ENCODE measurements around the gene WWC2.

Gene WWC2

GRCh38 chr4:183355405-183355804, 256.3 kb downstream of the WWC2 start:
- no peak for TF ChIP-seq NFIC (IDR thresholded peaks at IDR 0.05)
- TF ChIP-seq, protein P1, sequence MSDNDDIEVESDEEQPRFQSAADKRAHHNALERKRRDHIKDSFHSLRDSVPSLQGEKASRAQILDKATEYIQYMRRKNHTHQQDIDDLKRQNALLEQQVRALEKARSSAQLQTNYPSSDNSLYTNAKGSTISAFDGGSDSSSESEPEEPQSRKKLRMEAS (IDR thresholded peaks at IDR 0.05), result no peak
- no peak for TF ChIP-seq YY1 (IDR thresholded peaks at IDR 0.05; ENCODE audit: low read depth)
- TF ChIP-seq FOXM1 (IDR thresholded peaks at IDR 0.05; ENCODE audit: borderline replicate concordance, low read depth), result no peak
- TF ChIP-seq TEAD4 (IDR thresholded peaks at IDR 0.05), result no peak
- no peak for TF ChIP-seq CREB1 (IDR thresholded peaks at IDR 0.05; ENCODE audit: low read depth)
- no peak for TF ChIP-seq CEBPB (IDR thresholded peaks at IDR 0.05)
- TF ChIP-seq ZBTB7A (IDR thresholded peaks at IDR 0.05; ENCODE audit: low read depth), result no peak

DNA sequence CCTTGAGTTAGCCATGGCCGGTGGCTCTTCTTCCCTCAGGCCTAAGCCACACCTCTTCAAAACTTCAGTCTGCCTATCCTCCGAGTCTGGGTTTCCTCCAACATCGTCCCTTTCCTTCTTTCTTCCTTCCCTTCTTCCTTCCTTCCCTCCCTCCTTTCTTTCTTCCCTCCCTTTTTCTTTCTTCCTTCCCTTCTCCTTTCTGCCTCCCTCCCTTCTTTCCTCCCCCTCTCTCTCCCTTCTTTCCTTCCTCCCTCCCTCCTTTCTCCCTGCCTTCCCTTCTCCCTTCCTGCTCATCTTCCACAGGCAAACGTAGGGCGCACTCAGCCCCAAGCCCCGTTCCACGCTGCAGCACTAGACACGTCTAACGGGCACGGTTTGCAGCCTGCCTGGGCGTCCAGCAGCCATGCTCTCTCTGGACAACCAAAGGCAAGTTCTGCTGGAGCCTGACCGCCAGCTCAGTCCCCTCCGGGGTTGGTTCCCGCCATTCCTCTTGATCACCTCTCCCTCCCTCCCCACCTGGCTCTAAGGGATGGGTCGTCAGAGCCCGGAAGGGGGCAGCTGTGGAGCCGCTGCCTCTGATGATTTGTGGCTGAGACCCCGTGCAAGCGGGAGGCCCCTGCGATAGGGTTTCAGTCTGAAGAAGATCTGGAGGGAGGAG, 257.2 kb downstream of the WWC2 start:
- TF ChIP-seq CREB1 (IDR thresholded peaks at IDR 0.05; ENCODE audit: low read depth), result no peak
- TF ChIP-seq TAF1 (IDR thresholded peaks at IDR 0.05; ENCODE audit: low read depth), result no peak
- no peak for TF ChIP-seq YY1 (IDR thresholded peaks at IDR 0.05; ENCODE audit: low read depth)
- TF ChIP-seq EGR1 (IDR thresholded peaks at IDR 0.05), result no peak
- no peak for TF ChIP-seq EP300 (IDR thresholded peaks at IDR 0.05; ENCODE audit: borderline replicate concordance)
- no peak for TF ChIP-seq ZBTB7A (IDR thresholded peaks at IDR 0.05; ENCODE audit: low read depth)
- TF ChIP-seq RAD21 (IDR thresholded peaks at IDR 0.05; ENCODE audit: low read depth), result no peak
- TF ChIP-seq, protein P2, sequence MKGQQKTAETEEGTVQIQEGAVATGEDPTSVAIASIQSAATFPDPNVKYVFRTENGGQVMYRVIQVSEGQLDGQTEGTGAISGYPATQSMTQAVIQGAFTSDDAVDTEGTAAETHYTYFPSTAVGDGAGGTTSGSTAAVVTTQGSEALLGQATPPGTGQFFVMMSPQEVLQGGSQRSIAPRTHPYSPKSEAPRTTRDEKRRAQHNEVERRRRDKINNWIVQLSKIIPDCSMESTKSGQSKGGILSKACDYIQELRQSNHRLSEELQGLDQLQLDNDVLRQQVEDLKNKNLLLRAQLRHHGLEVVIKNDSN (IDR thresholded peaks at IDR 0.05), result no peak
- TF ChIP-seq, protein P1 (IDR thresholded peaks at IDR 0.05), result no peak
- no peak for TF ChIP-seq NFIC (IDR thresholded peaks at IDR 0.05)

DNA sequence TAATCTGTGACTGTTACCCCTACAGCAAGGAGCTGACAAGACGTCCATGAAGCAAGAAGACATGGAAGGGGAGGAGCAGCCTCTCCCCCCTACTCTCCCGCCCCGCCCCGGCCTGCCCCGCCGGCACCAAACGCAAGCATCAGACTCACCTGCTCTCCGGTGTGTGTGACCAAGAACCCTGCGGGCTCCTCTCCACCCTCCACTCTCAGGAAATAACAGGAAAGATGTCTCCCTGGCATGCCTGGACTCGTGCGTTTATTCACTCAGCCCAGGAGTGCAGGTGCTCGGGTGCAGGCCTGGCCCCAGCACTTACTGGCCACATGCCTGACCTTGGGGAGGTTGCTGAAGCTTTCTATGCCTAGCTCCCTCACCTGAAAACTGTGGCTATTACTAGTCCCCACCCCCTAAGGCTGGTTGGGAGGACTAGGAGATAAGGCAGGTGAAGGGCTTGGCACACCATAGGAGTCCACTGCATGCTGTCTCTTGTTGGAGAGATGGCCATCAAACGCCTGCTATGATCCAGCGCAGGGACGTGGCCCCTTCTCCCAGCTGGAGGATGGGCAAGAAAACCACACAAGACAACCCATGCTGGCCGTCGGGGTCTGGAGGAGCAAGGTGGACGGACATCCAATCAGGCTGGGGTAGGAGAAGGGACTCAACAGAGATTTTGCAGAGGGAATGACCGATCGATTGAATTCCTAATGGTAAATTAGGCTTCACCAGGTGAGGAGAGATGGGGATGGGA, 258.0 kb downstream of the WWC2 start:
- TF ChIP-seq, protein P1 (IDR thresholded peaks at IDR 0.05), result no peak
- TF ChIP-seq CREB1 (IDR thresholded peaks at IDR 0.05; ENCODE audit: low read depth) (no peak), RAD21 (IDR thresholded peaks at IDR 0.05; ENCODE audit: low read depth) (no peak), ZBTB7A (IDR thresholded peaks at IDR 0.05; ENCODE audit: low read depth) (no peak), CEBPB (IDR thresholded peaks at IDR 0.05) (no peak), YY1 (IDR thresholded peaks at IDR 0.05; ENCODE audit: low read depth) (no peak), FOXM1 (IDR thresholded peaks at IDR 0.05; ENCODE audit: borderline replicate concordance, low read depth) (no peak), REST (IDR thresholded peaks at IDR 0.05; ENCODE audit: low read depth) (no peak)

GRCh38 chr4:183358215-183358755, 259.2 kb downstream of the WWC2 start:
- TF ChIP-seq TCF12 (IDR thresholded peaks at IDR 0.05; ENCODE audit: low read depth) (no peak), REST (IDR thresholded peaks at IDR 0.05; ENCODE audit: low read depth) (no peak), CEBPB (IDR thresholded peaks at IDR 0.05) (no peak), EGR1 (IDR thresholded peaks at IDR 0.05) (no peak), TEAD4 (IDR thresholded peaks at IDR 0.05) (no peak), RAD21 (IDR thresholded peaks at IDR 0.05; ENCODE audit: low read depth) (no peak), EP300 (IDR thresholded peaks at IDR 0.05; ENCODE audit: borderline replicate concordance) (no peak), YY1 (IDR thresholded peaks at IDR 0.05; ENCODE audit: low read depth) (no peak), ZBTB7A (IDR thresholded peaks at IDR 0.05; ENCODE audit: low read depth) (no peak), FOXM1 (IDR thresholded peaks at IDR 0.05; ENCODE audit: borderline replicate concordance, low read depth) (no peak), CREB1 (IDR thresholded peaks at IDR 0.05; ENCODE audit: low read depth) (no peak), TAF1 (IDR thresholded peaks at IDR 0.05; ENCODE audit: low read depth) (no peak), NFIC (IDR thresholded peaks at IDR 0.05) (no peak)
- TF ChIP-seq, protein P1 (IDR thresholded peaks at IDR 0.05), result no peak
- TF ChIP-seq, protein P2 (IDR thresholded peaks at IDR 0.05), result no peak

Measured in Ishikawa (cell line).